8988T (cell line): Measurements from ENCODE around the gene STPG1.

ENCODE experiments used
- DNase-seq: peaks from one replicate; pipeline ENCODE4 v3.0.0; 2011

Gene STPG1

DNA sequence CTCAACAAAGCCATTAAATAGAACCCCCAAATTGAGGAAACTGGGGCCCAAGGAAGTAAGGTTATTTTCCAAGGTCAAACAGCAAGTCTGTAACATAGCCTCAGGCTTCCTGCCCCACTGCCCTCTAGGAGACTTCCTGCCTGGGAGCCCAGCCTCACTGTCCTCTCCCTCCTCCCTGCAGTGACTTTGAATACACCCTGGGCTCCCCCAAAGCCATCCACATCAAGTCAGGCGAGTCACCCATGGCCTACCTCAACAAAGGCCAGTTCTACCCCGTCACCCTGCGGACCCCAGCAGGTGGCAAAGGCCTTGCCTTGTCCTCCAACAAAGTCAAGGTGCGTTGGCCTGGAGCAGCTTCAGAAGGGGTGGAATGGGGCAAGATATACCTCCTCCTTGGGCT lies 76.1 kb downstream of the STPG1 start:
- DNase-seq = no peak

DNA sequence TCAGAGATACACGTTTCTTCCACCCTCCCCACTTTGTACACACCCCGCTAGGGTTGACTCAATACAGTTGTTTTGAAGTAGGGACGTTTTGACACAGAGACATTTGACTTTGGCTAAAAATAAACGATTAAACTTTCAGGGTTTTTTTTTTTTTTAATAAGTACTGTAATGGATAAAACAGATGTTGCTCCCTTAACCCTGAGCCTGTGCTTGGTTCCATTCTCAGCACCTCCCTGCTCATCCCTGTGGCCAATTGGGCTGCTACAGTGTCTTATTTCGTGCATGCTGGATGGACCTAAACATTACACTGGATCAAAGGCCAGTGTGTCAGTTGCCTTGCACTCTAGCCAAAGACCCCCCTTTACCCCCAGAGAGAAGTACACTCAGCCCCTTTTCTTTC lies 77.5 kb downstream of the STPG1 start:
- no peak for DNase-seq

DNA sequence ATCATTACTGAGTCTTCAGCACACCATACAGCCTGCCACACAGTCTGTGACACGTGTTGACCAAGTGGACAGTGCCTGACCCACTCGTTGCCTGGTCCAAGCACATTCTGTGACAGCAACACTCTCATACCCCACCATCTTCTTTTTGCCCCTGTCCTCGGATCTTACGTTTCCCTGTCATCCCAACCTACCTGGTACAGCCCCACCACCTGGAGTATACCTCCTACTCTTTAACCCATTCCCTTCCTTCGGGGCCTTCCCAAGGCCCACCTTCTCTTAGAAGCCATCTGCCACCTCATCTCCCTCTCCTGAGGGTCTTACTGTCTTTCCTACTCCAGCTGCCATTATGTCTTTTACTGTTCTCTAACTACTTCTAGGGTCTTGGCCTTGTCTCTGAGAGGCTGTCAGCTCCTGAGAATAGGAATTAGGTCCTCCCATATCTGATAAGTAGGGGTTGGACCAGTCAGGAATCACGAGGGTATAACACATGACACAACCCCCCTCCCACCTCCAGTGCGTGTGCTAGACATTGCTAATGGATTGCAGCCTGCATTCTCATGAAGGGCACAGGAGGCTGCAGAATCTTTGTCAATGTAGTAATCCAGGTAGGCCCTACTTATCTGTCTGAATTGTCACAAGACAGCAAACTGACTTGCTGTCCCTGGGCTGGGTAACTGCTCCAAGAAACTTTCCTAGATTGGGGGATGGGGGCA lies 81.5 kb downstream of the STPG1 start:
- DNase-seq = no peak

DNA sequence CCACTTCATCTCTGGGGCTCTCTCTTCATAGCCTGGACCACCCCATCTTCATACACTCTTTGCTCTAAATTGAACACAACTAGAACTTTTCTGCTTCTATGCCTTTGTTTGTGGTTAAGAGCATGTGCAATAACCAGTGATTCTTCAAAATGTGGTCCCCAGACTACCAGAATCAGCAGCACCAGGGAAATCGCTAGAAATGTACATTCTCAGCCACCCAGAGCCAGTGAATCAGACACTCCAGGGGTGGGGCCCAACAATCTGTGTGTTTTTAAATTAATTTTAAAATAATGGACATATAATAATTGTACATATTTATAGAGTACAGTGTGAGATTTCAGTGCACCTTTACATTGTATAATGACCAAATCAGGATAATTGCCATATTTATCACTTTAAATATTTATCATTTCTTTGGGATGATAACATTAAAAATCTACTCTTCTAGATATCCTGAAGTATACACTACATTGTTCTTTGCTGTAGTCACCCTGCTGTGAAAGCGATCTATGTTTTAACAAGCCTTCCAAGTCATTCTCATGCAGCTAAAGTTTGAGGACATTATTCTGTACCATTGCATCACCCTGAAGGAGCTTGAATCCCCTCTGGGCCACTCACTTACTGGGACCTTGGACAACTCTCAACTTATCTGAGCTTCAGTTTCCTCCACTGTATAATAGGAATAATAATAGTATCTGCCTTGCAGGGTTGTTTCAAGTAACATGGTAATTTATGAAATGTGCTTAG lies 83.6 kb downstream of the STPG1 start:
- no peak for DNase-seq

DNA sequence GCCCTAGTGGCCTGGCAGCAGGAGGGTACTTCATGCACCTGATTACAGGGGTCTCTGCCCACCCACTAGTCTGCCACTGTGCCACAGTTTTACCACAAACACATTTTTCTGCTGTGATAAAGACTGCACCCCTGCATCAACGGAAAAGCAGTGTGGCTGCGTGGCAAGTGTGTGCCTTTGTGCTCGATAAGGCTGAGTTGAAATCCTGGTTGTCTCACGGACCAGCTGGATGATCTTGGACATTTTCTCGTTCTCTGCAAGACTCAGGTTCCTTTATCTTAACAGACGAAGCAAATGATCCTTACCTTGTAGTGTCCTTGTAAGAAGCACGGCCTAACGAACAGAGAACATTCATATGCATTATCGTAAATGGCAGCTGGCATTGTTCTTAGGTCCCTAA lies 84.3 kb downstream of the STPG1 start:
- no peak for DNase-seq

DNA sequence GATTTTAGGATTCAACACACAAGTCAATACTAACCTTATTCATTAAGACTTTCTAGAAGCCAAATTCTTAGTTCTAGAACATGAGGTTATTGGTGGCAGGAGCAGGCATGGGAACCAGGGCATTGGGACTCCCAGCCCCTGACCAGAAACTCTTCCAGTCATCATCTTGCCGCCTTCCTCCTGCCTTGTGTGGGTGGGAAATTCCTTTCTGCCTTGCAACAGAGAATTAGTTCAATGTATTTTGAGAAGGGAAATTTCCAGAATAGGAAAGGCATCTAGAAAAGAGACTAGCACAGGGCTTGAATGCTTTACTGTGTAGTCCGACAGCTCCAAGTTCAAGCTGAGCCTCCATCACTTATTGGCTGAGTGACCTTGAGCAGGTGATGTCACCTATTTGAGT lies 85.7 kb downstream of the STPG1 start:
- DNase-seq = no peak

DNA sequence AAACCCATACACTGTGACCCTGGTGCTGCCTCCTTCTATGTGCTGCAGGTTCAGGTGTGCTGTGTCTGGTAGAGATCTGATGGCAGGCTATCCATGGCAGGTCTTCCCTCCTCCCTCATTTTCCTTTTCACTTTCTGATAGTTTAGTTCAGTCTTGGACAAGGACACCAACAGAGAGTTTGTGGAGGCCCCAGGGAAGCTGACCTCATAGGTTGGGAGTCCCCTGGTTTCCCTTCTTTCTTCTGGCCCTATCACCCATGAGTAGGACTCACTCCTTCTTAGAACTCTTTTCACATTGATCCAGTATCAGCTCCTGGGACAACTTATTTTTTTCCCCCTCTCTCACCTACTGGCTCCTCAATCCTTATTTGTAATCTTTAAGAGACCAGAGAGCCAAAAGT lies 86.1 kb downstream of the STPG1 start:
- DNase-seq = no peak

DNA sequence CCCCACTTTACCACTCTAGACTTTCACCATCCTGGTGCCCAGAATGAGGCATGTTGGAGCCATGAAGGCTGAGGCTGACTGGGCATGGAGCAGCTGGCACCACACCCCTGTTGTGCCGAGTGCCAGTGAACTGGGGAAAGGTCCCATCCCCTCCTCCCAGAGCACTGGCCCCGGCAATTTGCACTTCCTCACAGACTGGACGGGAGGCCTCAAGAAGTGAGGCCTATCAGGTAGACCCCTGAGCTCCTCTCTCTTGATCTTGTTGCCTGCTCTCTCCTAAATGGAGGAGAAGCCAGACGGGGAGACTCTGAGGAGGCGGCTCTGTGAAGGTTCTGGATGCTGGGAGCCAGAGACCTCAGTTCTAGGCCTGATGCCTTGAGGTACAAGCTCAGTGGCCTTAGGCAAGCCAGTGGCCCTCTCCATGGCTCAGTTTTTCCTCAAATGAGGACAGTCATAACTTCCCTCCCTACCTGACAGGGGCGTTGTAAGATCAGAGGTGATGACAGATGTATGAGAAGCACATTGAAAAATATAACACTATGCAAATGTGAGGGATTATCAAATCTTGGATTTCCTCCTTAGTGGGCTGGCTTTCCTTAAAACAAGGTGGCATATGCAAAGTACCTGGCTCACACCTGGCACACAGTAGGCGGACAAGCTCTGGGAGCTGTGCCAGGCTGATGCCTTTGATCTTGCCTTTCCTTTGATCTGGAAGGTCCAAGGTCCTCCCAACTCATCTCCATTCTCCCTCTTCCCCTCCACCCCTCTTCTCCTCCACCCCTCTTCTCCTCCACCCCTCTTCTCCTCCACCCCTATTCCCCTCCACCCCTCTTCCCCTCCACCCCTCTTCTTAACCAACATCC lies 87.8 kb downstream of the STPG1 start:
- no peak for DNase-seq

DNA sequence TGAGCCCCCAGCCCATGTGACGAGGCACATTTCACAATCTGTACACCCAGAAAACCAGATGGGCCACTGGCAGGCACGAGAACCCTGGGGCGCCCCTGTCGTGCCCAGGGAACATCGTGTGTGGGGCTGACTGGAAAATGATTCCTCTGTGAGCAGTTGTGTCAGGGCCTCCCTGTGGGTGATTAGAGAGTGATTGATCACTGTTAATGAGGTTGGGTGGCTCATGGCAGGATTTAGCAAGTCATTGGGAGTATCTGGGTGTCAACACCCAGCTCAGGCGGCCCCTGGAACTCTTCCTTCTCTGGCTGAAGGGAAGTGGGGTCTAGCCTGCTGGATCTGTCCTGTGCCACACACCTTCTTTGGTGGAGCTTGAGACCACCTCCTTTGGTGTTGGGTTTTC lies 88.7 kb downstream of the STPG1 start:
- DNase-seq = no peak

DNA sequence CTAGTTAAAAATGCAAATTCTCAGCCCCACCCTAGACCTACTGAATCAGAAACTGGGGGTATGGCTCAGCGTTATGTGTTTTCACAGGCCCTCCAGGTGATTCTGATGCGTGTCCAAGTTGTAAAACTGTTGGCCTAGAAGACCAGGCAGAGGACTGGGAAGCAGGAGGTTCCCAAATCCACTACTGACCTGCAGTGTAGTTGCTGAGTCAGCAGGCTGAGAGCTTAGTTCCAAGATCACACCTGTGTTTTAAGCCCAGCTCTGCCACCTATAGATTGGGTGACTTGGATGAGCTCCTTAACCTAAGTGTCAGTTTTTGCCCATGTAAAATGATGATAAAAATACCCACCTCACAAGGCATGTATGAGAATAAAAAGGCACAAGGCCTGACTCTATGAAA lies 90.3 kb downstream of the STPG1 start:
- no peak for DNase-seq

DNA sequence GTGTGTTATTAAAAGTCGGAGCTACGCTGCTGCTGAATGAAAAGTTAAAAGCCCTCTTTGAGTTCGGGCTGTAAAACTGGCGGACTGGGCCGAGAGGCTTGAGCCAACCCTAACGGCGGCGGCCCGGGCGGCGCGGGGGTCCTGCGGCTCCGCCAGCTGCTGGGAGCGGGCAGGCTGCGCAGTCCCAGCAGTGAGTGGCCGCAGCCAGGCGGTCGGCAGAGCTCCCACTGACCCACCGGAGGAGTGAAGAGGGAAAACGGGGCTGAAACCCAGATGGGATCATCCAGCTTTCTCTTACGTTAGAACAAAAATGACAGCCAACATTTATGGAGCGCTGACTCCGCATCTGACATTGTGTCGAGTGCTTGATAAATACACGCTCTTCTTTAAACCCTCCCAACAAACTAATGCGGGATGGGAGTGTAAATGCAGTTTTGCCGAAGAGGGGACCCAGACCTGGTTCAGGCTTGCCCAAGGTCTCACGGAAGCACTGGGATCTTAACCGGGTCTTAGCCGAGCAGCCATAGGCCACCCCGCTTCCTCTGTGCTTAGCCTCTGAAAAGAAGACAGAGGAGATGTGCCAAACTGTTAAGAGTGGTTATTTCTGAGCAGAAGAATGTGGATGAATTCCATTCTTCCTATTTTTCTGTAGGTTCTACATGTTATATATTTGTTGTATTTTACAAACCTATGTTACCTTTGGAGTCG lies 91.0 kb downstream of the STPG1 start:
- no peak for DNase-seq

DNA sequence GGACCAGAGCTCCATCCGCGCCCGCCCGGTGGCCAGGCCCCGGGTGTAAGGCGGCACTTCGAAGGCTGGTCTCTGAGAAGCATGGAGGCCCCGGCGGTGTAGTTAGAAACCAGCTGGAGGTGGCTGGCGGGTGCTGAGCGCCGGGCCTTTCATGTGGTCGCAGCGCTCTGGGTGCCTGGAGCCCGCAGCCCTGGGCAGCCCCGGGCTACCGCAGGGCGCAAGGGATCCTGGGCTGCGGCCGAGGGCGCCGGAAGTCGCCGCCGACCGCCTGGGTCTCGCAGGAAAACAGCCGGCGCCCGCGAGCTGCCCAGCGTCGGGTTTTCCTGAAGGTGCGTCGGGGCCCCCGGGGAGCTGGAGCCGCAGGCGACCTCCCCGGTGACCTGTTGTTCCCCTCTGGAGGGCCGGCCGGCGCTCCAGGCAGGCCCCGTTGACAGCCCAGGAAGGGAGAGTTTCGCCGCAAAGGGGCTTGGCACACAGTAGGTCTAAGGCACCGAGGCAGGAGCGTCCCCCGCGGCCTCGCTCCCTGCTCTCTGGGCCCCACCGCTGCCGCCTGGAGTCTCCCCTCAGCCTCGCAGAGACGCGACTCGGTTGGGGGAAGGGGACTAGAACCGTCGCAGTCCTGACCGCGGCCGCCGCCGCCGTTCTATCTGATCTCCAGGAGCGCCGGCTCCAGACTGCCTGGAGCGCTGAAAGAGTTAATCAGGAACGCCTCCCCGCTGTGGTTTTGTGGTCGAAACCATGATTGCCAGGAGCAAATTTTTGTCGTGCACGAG lies 91.7 kb downstream of the STPG1 start:
- peak; percentile 53 for DNase-seq

DNA sequence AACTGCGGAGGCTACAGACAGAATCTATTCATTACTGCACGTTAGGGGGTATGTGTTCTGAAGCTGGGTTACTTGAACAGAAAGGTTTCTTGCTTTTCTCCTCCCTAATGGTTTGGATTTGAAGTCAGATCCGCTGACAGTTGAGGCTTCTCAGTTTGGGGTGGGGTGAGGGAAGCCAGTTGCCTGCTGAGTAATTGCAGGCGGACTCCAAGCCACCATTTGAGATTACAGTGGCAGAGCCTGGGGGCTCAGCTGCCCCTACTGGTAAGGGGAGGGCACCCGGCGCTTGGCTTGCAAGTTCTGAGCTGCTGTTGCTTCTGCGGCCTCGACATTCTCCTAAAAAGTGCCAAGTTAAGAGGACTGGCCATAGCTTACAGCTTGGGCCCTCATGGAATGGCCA lies 92.5 kb downstream of the STPG1 start:
- DNase-seq = no peak

DNA sequence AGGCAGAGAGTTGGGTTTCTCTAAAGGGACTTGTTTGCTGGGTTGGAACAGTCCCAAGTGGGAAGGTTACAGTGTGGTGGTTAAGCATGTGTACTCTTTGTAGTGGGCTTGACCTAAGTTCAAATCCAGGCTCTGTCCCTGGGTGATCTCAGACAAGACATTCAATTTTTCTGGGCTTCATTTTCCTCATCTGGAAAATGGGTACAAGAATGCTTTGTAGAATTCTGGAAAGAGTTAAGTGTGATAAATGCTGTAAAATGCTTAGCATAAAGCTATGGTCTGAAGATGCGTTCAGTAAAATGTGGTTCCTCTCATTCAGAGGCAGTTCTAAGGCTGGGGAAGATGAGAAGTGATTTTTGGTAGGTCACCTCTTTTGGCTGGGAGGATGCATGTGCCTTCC lies 93.6 kb downstream of the STPG1 start:
- no peak for DNase-seq

DNA sequence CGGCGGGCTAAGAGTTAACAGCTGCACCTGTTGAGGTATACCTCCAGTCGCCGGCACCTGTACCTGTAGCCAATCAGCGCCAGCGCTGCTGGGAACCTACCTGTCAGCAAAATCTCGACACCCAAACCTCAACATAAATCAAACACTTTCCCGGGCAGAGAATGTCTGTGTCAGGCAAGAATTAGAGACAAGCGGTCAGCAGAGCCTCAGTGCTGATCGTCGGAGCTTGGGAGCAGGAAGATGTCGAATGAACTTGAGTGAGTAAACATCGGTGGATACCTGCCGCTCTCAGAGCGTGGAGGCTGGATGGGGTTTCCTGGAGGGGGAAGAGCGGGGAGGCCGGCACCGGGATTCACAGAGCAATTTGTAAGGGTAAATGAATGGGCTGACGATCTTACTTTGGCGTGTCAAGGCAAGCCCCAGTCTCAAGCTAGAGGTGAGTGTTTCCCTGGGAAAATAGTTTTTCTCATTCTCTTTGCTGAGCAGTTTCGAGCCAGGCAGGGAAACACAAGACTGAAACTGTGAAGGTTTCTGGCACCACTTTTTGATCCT lies 94.2 kb downstream of the STPG1 start, which contains the start of gene GRHL3:
Gene GRHL3, plus strand, starts transcription at position 46 of the 552 bp plus-strand sequence. Its CDS starts 195 bp downstream, at position 241.
- no peak for DNase-seq

DNA sequence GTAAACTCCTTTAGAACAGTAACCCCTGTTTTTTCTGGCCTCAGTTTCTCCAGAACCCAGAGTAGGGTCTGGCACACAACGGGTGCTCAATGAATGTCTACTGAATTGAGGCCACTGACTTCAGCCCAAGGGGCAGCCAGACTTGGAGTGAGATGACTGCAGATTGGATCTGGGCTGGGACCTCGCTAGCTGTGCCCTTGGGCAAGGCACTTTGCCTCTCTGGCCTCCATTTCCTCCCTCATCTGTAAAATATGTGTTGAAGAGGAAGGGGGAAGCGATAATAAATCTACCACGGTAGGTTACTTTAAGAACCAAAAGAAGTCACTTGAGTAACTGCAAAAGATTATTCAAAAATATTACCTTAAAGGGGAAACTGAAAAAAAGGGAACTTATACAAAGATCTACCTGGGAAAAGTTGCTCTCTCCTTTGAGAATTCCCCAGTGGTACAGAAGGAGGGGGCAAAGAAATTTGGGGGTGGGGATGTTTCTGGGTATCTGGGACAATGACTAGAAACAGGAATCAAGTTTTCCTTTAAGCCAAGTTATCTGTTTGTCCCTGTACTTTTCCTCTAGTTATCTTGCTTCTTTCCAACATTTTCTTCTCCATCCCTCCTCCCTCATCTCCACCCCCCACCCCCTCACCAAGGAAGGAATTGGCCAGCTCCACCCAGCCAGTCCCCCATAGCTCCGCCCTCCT lies 94.8 kb downstream of the STPG1 start:
- no peak for DNase-seq

DNA sequence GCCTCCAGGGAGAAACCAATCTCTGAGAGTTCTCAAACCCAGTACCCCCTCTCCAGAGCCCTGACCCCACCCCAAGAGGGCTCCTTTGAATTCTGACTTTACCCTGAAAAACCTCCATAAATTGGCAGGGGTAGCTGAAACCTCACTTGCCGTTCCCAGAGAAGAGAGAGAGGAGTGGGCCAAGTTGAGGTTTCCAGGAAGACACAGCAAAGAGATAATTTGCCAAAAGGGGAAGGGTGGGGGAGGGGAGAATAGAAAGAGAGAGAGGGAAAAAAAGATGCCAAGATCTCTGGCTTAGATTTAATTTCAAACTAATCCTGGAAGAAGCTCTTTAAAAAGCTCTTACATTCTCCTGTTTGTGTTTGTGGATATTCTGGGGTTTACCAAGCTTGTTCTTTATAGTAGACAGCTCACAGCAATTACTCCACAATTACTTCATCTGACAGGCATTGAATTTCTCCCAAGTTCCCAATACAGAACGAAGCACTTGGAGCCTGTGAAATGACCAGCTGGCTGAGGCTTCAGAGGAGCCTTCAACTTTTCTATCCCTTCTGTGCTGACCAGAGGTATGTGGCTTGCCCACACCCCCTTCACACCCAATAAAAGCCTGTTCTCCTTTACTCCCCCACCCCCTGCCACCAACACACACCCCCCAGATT lies 95.5 kb downstream of the STPG1 start:
- no peak for DNase-seq

DNA sequence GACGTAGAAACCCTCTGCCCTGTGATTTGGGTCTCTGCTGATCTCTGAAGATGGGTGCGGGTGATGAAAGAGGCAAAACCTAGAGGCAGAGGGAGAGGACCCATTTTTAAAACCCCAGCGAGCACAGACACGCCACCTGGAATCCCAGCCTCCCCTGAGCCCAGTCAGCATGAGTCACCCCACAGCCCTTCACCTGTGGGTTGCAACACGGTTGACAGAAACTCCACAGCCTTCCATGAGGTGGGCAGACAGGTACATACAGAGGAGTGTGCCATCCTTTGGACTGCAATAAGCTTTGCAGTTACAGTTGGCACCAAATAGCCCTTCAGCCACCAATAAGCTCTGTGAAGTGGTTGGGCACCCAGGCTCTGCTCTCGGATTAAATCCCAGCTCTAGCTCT lies 96.5 kb downstream of the STPG1 start:
- DNase-seq = no peak

DNA sequence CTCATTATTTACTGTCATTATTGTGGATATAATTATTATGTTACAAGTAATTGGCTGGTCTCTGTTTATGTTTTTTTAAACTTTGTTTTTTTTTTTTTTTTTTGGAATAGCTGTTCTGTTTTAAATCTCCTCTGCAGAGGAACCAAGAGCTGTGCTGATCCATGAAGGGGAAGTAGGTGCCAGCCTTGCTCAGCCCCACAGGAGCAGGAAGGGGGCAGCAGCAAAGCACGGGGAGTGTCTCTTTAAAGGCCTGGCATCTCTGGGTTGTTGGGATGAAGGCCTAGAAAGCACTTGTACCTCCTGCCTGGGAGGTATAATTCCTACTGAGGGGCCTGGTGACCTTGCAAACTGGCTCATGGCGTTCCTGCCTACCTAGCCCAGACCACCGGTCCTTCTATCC lies 96.9 kb downstream of the STPG1 start:
- no peak for DNase-seq

DNA sequence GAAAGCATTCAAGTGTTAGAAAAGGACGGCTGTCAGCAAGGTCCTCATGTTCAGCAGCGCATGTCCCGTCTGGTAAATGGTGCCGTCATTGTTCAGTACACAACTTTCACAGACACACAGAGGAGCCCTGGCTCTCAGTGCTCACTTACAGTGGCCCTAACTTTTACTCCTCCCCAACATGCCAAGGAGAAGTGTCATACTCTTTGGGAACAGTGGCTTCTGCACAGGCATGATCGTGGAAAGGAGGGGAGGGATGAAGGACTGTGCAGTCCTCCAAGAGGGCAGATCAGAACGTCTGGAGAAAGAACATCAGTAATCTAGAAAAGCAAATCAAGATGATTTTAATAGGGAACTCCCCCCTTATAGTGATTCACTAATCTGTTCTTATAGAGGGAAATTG lies 98.2 kb downstream of the STPG1 start:
- DNase-seq = no peak

DNA sequence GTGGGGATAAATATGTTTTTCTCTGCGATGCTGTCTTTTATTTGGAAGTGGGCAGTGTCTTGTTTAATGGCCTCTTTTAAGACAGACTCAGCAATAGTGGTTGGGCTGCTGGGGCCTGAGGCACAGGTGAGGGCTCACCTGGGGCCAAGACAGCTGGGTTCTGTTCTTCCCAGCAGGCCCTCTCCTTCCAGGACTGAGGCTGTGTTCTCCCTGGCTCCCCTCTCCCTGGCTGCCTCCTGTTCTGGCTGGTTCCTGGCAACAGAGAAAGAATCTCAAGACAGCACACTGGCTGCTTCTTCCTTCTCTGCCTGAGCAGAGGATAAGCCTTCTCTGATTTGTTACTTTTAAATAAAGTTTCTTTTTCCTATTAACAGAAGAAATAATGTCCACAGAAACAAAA lies 101.8 kb downstream of the STPG1 start:
- DNase-seq = no peak
